H54 (cell line): ENCODE data around the gene LRP2.
"Not testable (repeated sequence)": the region's sequence is repeated elsewhere in the genome, so short reads cannot be mapped to it uniquely, and the experiment has no call there.

Experiments used
- DNase-seq: peaks from one replicate; pipeline ENCODE4 v3.0.0; 2011; ENCODE audit warnings: low spot score, mixed read lengths; ENCODE audit not compliant: insufficient read length
- FAIRE-seq: peaks from 3 replicates; lab custom pipeline; 2011; peaks lifted over from hg19 to GRCh38; lab: Jason Lieb, UNC
- POLR2A ChIP-seq: IDR thresholded peaks from 2 replicates; pipeline ENCODE4 v1.6.1; 2011; ENCODE audit warnings: low read depth, mild to moderate bottlenecking, low read length

The LRP2 gene

DNA sequence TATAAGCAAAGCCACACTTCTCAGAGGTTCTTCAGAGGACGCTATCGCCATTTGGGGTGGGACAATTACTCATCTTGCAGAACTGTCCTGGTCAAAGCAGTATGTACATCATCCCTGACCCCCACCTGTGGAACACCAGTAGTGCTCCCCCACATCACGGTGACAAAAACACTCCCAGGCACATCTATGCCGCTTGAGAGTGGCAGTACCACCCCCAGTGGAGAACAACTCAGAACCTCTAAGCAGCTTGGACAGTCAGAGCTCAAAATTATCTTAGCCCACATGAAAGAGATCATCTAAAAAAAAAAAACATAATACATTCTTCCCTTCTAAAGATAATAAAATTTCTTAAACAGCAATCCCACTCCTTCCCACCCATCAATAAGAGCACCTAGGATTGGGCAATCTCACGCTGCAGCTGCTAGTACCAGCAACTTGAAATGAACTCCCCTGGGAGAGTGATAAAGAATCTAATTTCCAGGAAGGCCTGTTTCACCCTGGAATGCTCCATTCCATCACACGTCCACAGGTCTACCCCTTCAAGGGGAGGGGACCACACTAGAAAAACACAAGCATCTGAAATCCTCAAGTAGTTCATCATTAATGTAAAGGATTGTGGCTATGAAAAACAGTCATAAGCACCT is 31.7 kb downstream of the LRP2 start:
- DNase-seq: no peak
- no peak for FAIRE-seq
- no peak for TF ChIP-seq POLR2A

DNA sequence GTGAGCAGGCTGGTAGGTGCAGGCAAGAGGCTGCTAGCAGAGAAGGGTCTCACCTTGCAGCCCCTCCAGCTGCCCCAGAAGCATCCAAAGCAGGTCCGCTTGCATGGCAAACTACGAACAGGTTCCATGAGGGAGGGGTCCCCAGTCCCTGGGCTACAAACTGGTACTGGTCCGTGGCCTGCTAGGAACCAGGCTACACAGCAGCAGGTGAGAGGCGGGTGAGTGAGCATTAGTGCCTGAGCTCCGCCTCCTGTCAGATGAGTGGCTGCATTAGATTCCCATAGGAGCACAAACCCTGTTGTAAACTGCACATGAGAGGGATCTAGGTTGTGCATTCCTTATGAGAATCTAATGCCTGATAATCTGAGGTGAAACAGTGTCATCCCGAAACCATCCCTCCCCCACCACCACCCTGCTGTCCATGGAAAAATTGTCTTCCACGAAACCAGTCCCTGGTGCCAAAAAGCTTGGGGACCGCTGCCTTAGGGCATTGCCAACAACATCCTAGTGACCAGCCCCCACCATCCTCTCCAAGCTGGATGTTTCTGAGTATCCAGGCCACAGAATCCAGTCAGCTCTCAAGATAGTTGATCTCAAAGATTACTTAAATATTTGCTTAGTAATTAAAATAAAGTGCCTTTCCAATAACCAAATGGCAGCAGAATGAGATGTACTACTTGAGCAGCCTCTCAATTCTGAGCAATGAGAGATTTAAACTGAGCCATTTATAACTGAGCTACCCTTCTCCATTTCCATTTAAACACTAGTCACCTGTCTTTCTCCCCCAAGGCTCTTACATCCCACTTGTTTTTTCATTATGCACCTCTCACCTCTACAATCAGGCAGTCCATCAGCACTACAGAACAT is 32.4 kb downstream of the LRP2 start:
- no peak for DNase-seq
- no peak for FAIRE-seq
- no peak for TF ChIP-seq POLR2A

DNA sequence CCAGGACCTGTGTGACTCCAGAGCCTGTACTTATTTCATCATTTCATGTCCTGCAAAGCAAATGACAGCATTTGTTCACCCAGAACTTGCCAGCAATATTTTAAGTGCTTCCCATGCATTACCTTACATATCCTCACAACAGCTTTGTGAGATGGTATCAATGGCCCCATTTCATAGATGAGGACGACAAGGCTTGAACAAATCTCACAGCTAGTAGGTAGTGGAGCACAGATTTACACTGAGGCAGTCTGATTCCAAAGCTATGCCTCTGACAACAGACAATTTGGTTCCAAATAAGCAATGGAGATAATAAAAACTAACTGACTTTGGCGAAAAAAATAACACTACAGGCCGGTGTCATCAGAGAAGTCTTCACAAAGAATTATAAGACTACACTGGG is 33.5 kb downstream of the LRP2 start:
- no peak for TF ChIP-seq POLR2A
- DNase-seq (no peak), FAIRE-seq (no peak)

DNA sequence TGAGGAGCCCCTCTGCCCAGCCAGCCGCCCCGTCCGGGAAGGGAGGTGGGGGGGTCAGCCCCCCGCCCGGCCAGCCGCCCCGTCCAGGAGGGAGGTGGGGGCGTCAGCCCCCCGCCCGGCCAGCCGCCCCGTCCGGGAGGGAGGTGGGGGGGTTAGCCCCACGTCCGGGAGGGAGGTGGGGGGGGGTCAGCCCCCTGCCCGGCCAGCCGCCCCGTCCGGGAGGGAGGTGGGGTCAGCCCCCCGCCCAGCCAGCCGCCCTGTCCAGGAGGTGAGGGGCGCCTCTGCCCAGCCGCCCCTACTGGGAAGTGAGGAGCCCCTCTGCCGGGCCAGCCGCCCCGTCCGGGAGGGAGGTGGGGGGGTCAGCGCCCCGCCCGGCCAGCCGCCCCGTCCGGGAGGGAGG is 34.5 kb downstream of the LRP2 start:
- FAIRE-seq: not testable (repeated sequence)

DNA sequence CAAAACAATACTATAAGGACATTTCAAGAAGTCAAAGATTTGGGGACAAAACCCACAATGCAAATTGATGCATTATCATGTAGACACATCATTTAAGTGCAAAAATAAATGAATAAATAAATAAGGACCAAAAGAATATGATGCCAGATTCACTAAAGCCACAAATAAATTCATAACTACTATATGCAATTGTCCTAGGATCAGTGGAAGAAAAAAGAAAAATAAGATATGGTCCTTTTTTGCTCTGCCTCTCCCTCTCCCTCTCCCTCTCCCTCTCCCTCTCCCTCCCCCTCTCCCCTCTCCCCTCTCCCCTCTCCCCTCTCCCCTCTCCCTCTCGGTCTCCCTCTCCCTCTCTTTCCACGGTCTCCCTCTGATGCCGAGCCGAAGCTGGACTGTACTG is 36.4 kb downstream of the LRP2 start:
- DNase-seq, FAIRE-seq: not testable (repeated sequence)

More for the DNA sequence above, 34.5 kb downstream of the LRP2 start:
- not testable (repeated sequence) for DNase-seq

GRCh38 chr2:169324581-169325260 is 37.6 kb downstream of the LRP2 start:
- no peak for TF ChIP-seq POLR2A
- no peak for FAIRE-seq
- no peak for DNase-seq

- FAIRE-seq: no peak
- TF ChIP-seq POLR2A: no peak
- no peak for DNase-seq
Observed at GRCh38 chr2:169323841-169324240, 38.5 kb downstream of the LRP2 start.

GRCh38 chr2:169320561-169320960 is 41.8 kb downstream of the LRP2 start:
- DNase-seq (no peak), FAIRE-seq (no peak)
- TF ChIP-seq POLR2A: no peak

- DNase-seq (no peak), FAIRE-seq (no peak)
- TF ChIP-seq POLR2A: no peak
Observed at GRCh38 chr2:169315357-169315756, 47.0 kb downstream of the LRP2 start.

GRCh38 chr2:169308349-169308748 is 54.0 kb downstream of the LRP2 start:
- FAIRE-seq, DNase-seq: not testable (repeated sequence)

GRCh38 chr2:169304689-169305088 is 57.6 kb downstream of the LRP2 start:
- DNase-seq, FAIRE-seq: not testable (repeated sequence)

- DNase-seq: no peak
Observed at GRCh38 chr2:169303579-169304305, 58.6 kb downstream of the LRP2 start.

GRCh38 chr2:169302364-169302763 is 60.0 kb downstream of the LRP2 start:
- FAIRE-seq (no peak), DNase-seq (no peak)
- TF ChIP-seq POLR2A: no peak

More at GRCh38 chr2:169303579-169304305, 58.6 kb downstream of the LRP2 start:
- no peak for TF ChIP-seq POLR2A
- FAIRE-seq: no peak

DNA sequence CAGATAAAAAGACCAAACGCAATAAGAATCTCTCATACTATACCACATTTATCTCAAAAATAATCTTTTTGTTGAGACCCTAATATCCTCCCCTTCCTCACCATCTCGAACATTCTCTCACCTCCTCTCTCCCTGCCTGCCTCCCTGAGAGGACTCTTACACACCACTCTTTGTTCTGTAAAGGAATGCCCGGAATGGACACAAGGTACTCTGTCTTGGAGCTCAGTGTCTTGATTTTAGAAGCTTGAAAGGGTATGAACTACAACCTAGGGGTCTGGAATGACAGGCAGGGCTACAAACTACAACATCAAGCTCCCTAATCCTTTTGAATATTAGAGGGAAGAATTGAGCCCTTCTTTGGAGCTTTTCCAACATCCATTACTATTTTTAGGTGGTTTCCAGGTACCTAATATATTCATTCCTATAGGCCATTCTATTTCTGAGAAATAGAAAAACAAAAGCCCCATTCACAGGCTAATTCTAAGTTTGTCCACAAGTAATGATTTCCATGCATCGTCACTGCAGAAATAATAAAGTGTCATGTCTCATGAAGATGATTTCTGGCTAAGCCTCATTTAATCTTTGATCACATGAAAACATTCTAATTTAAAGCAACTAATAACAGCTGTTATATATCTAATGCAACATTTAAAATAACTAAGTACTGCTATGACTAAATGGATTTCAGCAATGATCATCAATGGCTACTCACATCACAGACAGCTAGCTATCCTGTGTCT is 60.6 kb downstream of the LRP2 start:
- FAIRE-seq: no peak
- no peak for DNase-seq
- no peak for TF ChIP-seq POLR2A
